ENCODE measurements around the gene SLFN14. TPM values are rescaled to one million over a fixed set of nuclear protein-coding genes. Genes with fewer than 3 reads are reported as not detected.
"Not testable (repeated sequence)": the region's sequence is repeated elsewhere in the genome, so short reads cannot be mapped to it uniquely, and the experiment has no call there.

Gene SLFN14
- total RNA-seq, 3 donors from 2014 or later: not detected

DNA sequence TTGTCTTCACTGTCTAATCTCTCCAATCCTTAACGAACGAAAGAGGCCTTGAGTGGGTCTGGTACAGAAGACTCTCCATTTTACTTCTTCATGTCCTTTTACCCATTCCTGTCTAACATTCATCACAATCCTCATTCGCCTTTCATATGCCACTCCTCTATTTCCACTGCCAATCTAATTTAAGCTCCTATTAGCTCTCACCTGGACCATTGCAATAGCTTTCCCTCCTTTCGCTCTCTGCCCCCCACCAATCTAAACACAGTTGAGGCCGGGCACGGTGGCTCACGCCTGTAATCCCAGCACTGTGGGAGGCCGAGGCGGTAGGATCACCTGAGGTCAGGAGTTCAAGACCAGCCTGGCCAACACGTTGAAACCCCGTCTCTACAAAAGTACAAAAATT lies 6.3 kb upstream of the SLFN14 start:
- H3K27me3 ChIP-seq: no peaks in the 10 kb centered on the region
- TF ChIP-seq CTCF (IDR thresholded peaks at IDR 0.05) (no peak), POLR2AphosphoS5 (IDR thresholded peaks at IDR 0.05) (no peak), POLR2A (IDR thresholded peaks at IDR 0.05) (no peak)
- no peaks in the 10 kb centered on the region for H3K9me3 ChIP-seq
- H3K36me3 ChIP-seq: no peaks in the 10 kb centered on the region
- peak overlapping the region; percentile 64 to 78 (median 72) for H3K4me3 ChIP-seq
- intact Hi-C loops (cut with DNase I; ENCODE audit: low total_unique reads): no loop called here
- H3K4me1 ChIP-seq: peaks cover 3 to 8% of the 10 kb centered on the region in 2 donors
- no peak for DNase-seq (ENCODE audit: low spot score in 2 of 2)
- no peak overlapping the region for H3K27ac ChIP-seq

- H3K9me3 ChIP-seq; DNase-seq (ENCODE audit: low spot score in 2 of 2); H3K4me3 ChIP-seq; H3K27ac ChIP-seq; H3K4me1 ChIP-seq; H3K27me3 ChIP-seq; H3K36me3 ChIP-seq; intact Hi-C loops (cut with DNase I; ENCODE audit: low total_unique reads): not testable (repeated sequence)
These were observed 2.6 kb upstream of the SLFN14 start for GRCh38 chr17:35563181-35563580.

- Histone ChIP-seq H3K4me3 (no peak overlapping the region), H3K27me3 (no peaks in the 10 kb centered on the region)
- DNase-seq (ENCODE audit: low spot score in 2 of 2): no peak
These were observed 966 bp downstream of the SLFN14 start for GRCh38 chr17:35559495-35560210.

DNA sequence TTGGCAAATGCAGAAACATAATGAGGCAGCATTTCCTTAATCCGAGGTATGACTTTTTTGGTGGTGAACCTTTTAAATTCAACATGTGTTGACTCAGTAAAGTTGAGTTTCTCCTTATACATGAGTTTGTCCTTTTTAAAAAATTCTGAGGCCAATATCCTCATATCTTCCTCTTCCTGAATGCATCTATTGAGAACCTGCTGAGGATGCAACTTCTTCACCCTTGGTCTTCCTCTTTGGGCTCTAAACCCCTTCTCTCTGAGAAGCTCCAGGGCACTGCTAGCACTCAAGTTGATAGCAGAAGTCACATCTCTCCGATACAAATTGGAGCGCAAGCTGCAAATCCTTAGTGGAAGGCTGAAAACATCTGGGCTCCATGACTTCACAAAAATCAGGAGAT lies 3.3 kb downstream of the SLFN14 start:
- H3K27me3 ChIP-seq: peaks cover 0 to 4% of the 10 kb centered on the region in 2 donors
- no peaks in the 10 kb centered on the region for H3K36me3 ChIP-seq
- intact Hi-C loops (cut with DNase I; ENCODE audit: low total_unique reads): no loop called here
- no peak for DNase-seq (ENCODE audit: low spot score in 2 of 2)
- H3K9me3 ChIP-seq: no peaks in the 10 kb centered on the region
- no peak overlapping the region for H3K4me3 ChIP-seq
- no peaks in the 10 kb centered on the region for H3K4me1 ChIP-seq
- H3K27ac ChIP-seq: no peak overlapping the region
- TF ChIP-seq CTCF (IDR thresholded peaks at IDR 0.05) (no peak), POLR2A (IDR thresholded peaks at IDR 0.05) (no peak), POLR2AphosphoS5 (IDR thresholded peaks at IDR 0.05) (no peak)

More at GRCh38 chr17:35559495-35560210, 966 bp downstream of the SLFN14 start:
- H3K27ac ChIP-seq: no peak overlapping the region
- H3K36me3 ChIP-seq: no peaks in the 10 kb centered on the region
- no peaks in the 10 kb centered on the region for H3K4me1 ChIP-seq
- no peaks in the 10 kb centered on the region for H3K9me3 ChIP-seq
- TF ChIP-seq POLR2AphosphoS5 (IDR thresholded peaks at IDR 0.05) (no peak), POLR2A (IDR thresholded peaks at IDR 0.05) (no peak), CTCF (IDR thresholded peaks at IDR 0.05) (no peak)
- intact Hi-C loops (cut with DNase I; ENCODE audit: low total_unique reads): no loop called here

DNA sequence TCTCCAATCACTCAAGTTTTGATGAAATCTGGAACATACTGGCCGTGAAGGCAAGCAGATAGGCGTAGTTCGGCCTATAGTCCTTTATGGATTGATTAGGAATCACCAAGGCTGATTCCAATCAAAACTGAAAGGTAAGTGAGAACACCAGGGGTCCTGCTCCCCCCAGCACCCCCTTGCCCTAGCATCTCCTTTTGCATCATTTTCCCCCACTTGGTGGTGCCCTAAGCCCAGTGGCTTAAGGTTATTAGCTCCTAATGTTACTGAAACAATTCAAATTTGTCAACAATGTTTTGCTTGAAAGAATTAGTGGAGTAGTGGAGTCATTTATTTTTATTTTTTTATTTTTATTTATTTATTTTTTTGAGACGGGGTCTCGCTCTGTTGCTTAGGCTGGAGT lies 4.9 kb downstream of the SLFN14 start:
- DNase-seq (ENCODE audit: low spot score in 2 of 2): no peak
- TF ChIP-seq CTCF (IDR thresholded peaks at IDR 0.05) (no peak), POLR2A (IDR thresholded peaks at IDR 0.05) (no peak), POLR2AphosphoS5 (IDR thresholded peaks at IDR 0.05) (no peak)

More for the DNA sequence above, 4.9 kb downstream of the SLFN14 start:
- H3K4me3 ChIP-seq: no peak overlapping the region
- no peaks in the 10 kb centered on the region for H3K36me3 ChIP-seq
- H3K27me3 ChIP-seq: peaks cover 0 to 4% of the 10 kb centered on the region in 2 donors
- no peaks in the 10 kb centered on the region for H3K9me3 ChIP-seq
- no peaks in the 10 kb centered on the region for H3K4me1 ChIP-seq
- no peak overlapping the region for H3K27ac ChIP-seq
- intact Hi-C loops (cut with DNase I; ENCODE audit: low total_unique reads): no loop called here

Data from breast epithelium (tissue), 4 donors.